Measurements from ENCODE around the gene OR4L1. TPM values are rescaled to one million over a fixed set of nuclear protein-coding genes. Genes with fewer than 3 reads are reported as not detected.

The OR4L1 gene, protein sequence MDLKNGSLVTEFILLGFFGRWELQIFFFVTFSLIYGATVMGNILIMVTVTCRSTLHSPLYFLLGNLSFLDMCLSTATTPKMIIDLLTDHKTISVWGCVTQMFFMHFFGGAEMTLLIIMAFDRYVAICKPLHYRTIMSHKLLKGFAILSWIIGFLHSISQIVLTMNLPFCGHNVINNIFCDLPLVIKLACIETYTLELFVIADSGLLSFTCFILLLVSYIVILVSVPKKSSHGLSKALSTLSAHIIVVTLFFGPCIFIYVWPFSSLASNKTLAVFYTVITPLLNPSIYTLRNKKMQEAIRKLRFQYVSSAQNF
- total RNA-seq = not detected
- polyA plus RNA-seq = not detected

DNA sequence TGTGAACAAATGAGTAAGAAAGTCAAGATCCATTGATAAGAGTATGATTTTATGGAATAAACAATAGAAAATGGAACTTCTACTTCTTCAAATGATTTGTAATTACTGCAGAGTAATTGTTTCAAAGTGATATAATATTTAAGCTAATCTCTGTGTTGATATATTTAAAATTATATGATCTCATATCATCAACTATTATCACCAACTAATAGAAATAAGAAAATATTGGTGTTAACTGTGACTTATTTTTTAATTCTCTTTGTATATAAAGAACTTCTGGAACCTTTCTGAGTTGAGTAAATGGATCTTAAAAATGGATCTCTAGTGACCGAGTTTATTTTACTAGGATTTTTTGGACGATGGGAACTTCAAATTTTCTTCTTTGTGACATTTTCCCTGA is at the start of gene OR4L1:
Gene OR4L1, plus strand, starts transcription at position 301 of the 400 bp plus-strand sequence. Its CDS starts 0 bp downstream, at position 301.
- 57% methylated on average over 2 of the region's 2 CpGs for WGBS
- Histone ChIP-seq H3K9ac (ENCODE audit: low read depth in 1 of 2, low read length in 2 of 2) (no peak within 1 kb of the TSS), H3K27ac (ENCODE audit: low read depth in 1 of 2, low read length in 2 of 2) (no peak within 1 kb of the TSS), H3K4me1 (ENCODE audit: control insufficient read depth in 4 of 4, insufficient read depth in 4 of 4, low read length in 3 of 4) (no peaks in the 10 kb centered on the region), H3K27me3 (ENCODE audit: control insufficient read depth in 4 of 4, insufficient read depth in 4 of 4, low read length in 3 of 4) (no peaks in the 10 kb centered on the region), H3K9me3 (ENCODE audit: control insufficient read depth in 4 of 4, low read length in 3 of 4) (peaks cover 0 to 4% (median 0%) of the 10 kb centered on the region in 4 donors), H3K4me3 (ENCODE audit: low read depth in 1 of 3, low read length in 3 of 3) (no peak within 1 kb of the TSS), H3K36me3 (ENCODE audit: control insufficient read depth in 4 of 4, insufficient read depth in 3 of 4, low read depth in 1 of 4, low read length in 3 of 4) (no peaks in the 10 kb centered on the region)
- no peak for TF ChIP-seq EGR1 (IDR thresholded peaks at IDR 0.05; ENCODE audit: low read depth in 2 of 2)
- TF ChIP-seq, protein P1, sequence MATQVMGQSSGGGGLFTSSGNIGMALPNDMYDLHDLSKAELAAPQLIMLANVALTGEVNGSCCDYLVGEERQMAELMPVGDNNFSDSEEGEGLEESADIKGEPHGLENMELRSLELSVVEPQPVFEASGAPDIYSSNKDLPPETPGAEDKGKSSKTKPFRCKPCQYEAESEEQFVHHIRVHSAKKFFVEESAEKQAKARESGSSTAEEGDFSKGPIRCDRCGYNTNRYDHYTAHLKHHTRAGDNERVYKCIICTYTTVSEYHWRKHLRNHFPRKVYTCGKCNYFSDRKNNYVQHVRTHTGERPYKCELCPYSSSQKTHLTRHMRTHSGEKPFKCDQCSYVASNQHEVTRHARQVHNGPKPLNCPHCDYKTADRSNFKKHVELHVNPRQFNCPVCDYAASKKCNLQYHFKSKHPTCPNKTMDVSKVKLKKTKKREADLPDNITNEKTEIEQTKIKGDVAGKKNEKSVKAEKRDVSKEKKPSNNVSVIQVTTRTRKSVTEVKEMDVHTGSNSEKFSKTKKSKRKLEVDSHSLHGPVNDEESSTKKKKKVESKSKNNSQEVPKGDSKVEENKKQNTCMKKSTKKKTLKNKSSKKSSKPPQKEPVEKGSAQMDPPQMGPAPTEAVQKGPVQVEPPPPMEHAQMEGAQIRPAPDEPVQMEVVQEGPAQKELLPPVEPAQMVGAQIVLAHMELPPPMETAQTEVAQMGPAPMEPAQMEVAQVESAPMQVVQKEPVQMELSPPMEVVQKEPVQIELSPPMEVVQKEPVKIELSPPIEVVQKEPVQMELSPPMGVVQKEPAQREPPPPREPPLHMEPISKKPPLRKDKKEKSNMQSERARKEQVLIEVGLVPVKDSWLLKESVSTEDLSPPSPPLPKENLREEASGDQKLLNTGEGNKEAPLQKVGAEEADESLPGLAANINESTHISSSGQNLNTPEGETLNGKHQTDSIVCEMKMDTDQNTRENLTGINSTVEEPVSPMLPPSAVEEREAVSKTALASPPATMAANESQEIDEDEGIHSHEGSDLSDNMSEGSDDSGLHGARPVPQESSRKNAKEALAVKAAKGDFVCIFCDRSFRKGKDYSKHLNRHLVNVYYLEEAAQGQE (IDR thresholded peaks at IDR 0.05) = no peak
- TF ChIP-seq ZBTB33 (IDR thresholded peaks at IDR 0.05) = no peak
- DNase-seq (ENCODE audit: low spot score) = no peak

GRCh38 chr14:20019257-20019865 is 40.5 kb upstream of the OR4L1 start, which contains the start of gene OR4K14:
Gene OR4K14 (minus strand): TSS chr14:20019307. CDS start chr14:20015193, 4,114 bp downstream.
- H3K36me3 ChIP-seq (ENCODE audit: control insufficient read depth in 4 of 4, insufficient read depth in 3 of 4, low read depth in 1 of 4, low read length in 3 of 4) = no peaks in the 10 kb centered on the region
- no peak within 1 kb of the TSS for H3K4me3 ChIP-seq (ENCODE audit: low read depth in 1 of 3, low read length in 3 of 3)
- no peak for TF ChIP-seq RAD21 (IDR thresholded peaks at IDR 0.05)
- no peak for TF ChIP-seq FOXA2 (IDR thresholded peaks at IDR 0.05)
- TF ChIP-seq ATF3 (IDR thresholded peaks at IDR 0.05) = no peak
- TF ChIP-seq YY1 (IDR thresholded peaks at IDR 0.05) = no peak
- no peak for TF ChIP-seq RXRA (IDR thresholded peaks at IDR 0.05)
- TF ChIP-seq NR2F2 (IDR thresholded peaks at IDR 0.05) = no peak
- TF ChIP-seq SP1 (IDR thresholded peaks at IDR 0.05) = no peak
- TF ChIP-seq, protein P2, sequence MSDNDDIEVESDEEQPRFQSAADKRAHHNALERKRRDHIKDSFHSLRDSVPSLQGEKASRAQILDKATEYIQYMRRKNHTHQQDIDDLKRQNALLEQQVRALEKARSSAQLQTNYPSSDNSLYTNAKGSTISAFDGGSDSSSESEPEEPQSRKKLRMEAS (IDR thresholded peaks at IDR 0.05) = no peak
- no peaks in the 10 kb centered on the region for H3K4me1 ChIP-seq (ENCODE audit: control insufficient read depth in 4 of 4, insufficient read depth in 4 of 4, low read length in 3 of 4)
- H3K9ac ChIP-seq (ENCODE audit: low read depth in 1 of 2, low read length in 2 of 2) = no peak within 1 kb of the TSS
- peaks cover 0 to 4% (median 4%) of the 10 kb centered on the region in 4 donors for H3K9me3 ChIP-seq (ENCODE audit: control insufficient read depth in 4 of 4, low read length in 3 of 4)
- 65% methylated on average over 2 of the region's 2 CpGs for WGBS
- no peak within 1 kb of the TSS for H3K27ac ChIP-seq (ENCODE audit: low read depth in 1 of 2, low read length in 2 of 2)
- no peaks in the 10 kb centered on the region for H3K27me3 ChIP-seq (ENCODE audit: control insufficient read depth in 4 of 4, insufficient read depth in 4 of 4, low read length in 3 of 4)
- no peak for DNase-seq (ENCODE audit: low spot score)

Data from liver (tissue), 9 donors.